ENCODE measurements around the gene PAQR5. TPM values are rescaled to one million over a fixed set of nuclear protein-coding genes. Genes with fewer than 3 reads are reported as not detected.
A peak's percentile ranks its signal among the peaks of the same experiment; 100 is the strongest.

PAQR5 gene
- total RNA-seq, 1 experiment from 2014 or later, result 0.91 TPM

- no peak for DNase-seq (ENCODE audit: low read depth)
Observed at GRCh38 chr15:69392352-69392751, 93.6 kb downstream of the PAQR5 start.

- DNase-seq (ENCODE audit: low read depth), result peak; percentile 34
Observed at GRCh38 chr15:69393831-69394491, 95.2 kb downstream of the PAQR5 start.

- peak; percentile 86 for DNase-seq (ENCODE audit: low read depth)
Observed at GRCh38 chr15:69394556-69395282, 96.0 kb downstream of the PAQR5 start.

- no peak for DNase-seq (ENCODE audit: low read depth)
Observed at GRCh38 chr15:69395460-69395859, 96.7 kb downstream of the PAQR5 start.

GRCh38 chr15:69395991-69396390, 97.3 kb downstream of the PAQR5 start:
- DNase-seq (ENCODE audit: low read depth), result no peak

GRCh38 chr15:69398491-69398891, 99.8 kb downstream of the PAQR5 start:
- peak; percentile 54 for DNase-seq (ENCODE audit: low read depth)

GRCh38 chr15:69400850-69401249, 102.1 kb downstream of the PAQR5 start:
- DNase-seq (ENCODE audit: low read depth), result no peak

- no peak for DNase-seq (ENCODE audit: low read depth)
Observed at GRCh38 chr15:69402816-69403215, 104.1 kb downstream of the PAQR5 start.

GRCh38 chr15:69403594-69403993, 104.9 kb downstream of the PAQR5 start:
- DNase-seq (ENCODE audit: low read depth), result peak; percentile 65

GRCh38 chr15:69405110-69405509, 106.4 kb downstream of the PAQR5 start:
- no peak for DNase-seq (ENCODE audit: low read depth)

- DNase-seq (ENCODE audit: low read depth), result no peak
Observed at GRCh38 chr15:69407719-69408400, 109.1 kb downstream of the PAQR5 start.

- DNase-seq (ENCODE audit: low read depth), result no peak
Observed at GRCh38 chr15:69408841-69409240, 110.1 kb downstream of the PAQR5 start.

- peak; percentile 78 for DNase-seq (ENCODE audit: low read depth)
Observed at GRCh38 chr15:69410248-69410874, 111.6 kb downstream of the PAQR5 start.

- DNase-seq (ENCODE audit: low read depth), result no peak
Observed at GRCh38 chr15:69412274-69412673, 113.6 kb downstream of the PAQR5 start.

GRCh38 chr15:69412701-69413100, 114.0 kb downstream of the PAQR5 start:
- no peak for DNase-seq (ENCODE audit: low read depth)

- DNase-seq (ENCODE audit: low read depth), result peak; percentile 97
Observed at GRCh38 chr15:69413822-69414700, 115.3 kb downstream of the PAQR5 start, which contains the start of gene KIF23. Gene KIF23, plus strand, starts transcription at chr15:69414349. Its CDS starts 117 bp downstream, at chr15:69414466.

- DNase-seq (ENCODE audit: low read depth), result peak; percentile 85
Observed at GRCh38 chr15:69414701-69415167, 116.0 kb downstream of the PAQR5 start.

- DNase-seq (ENCODE audit: low read depth), result no peak
Observed at GRCh38 chr15:69415381-69415780, 116.7 kb downstream of the PAQR5 start.

- no peak for DNase-seq (ENCODE audit: low read depth)
Observed at GRCh38 chr15:69417581-69417980, 118.9 kb downstream of the PAQR5 start.

- DNase-seq (ENCODE audit: low read depth), result no peak
Observed at GRCh38 chr15:69421498-69421897, 122.8 kb downstream of the PAQR5 start.

GRCh38 chr15:69422336-69422895, 123.7 kb downstream of the PAQR5 start:
- no peak for DNase-seq (ENCODE audit: low read depth)
